GM12878 (cell line): ENCODE data around the gene ZNF322. TPM values are rescaled to one million over a fixed set of nuclear protein-coding genes. Genes with fewer than 3 reads are reported as not detected.

ENCODE experiments used
- ATAC-seq: fragments of 200-7000 bp; cut with Tn5 transposase; 3 replicates; pipeline ENCODE4 v1.9.1; 2020; ENCODE audit warnings: mild to moderate bottlenecking, moderate library complexity
- BruUV-seq: library from RNA; stranded (reverse); fragments of 400-500 nt; replicated peaks from 2 replicates; lab custom pipeline; 2021; lab: Mats Ljungman, UMichigan
- CTCF ChIA-PET: fragments of 300-600 bp; sonication (Branson Sonifier 250); formaldehyde crosslinking; extraction: SDS; loops from one replicate; lab custom pipeline; 2021; ENCODE audit warnings: inconsistent platforms; lab: Yijun Ruan, JAX
- POLR2A ChIA-PET: fragments of 350-600 bp; formaldehyde crosslinking; extraction: SDS; loops from one replicate; lab custom pipeline; 2021; ENCODE audit warnings: inconsistent platforms; lab: Charles Lee
- RAD21 ChIA-PET: fragments of 300-600 bp; sonication (Branson Sonifier 250); formaldehyde crosslinking; loops from one replicate; lab custom pipeline; 2023; ENCODE audit warnings: antibody characterized with exemption; ENCODE audit not compliant: unreplicated experiment; lab: Charles Lee
- SMC1A ChIA-PET: fragments of 300-600 bp; sonication (Branson Sonifier 250); formaldehyde crosslinking; loops from one replicate; lab custom pipeline; 2023; ENCODE audit not compliant: unreplicated experiment, uncharacterized antibody; lab: Charles Lee
- DNase-seq: peaks from one replicate; pipeline ENCODE4 v3.0.0-alpha.2; 2011; ENCODE audit warnings: low read depth, low spot score
- FAIRE-seq: peaks from 3 replicates; lab custom pipeline; 2011; peaks lifted over from hg19 to GRCh38; lab: Jason Lieb, UNC
- H2AFZ ChIP-seq: 2 replicates; pipeline ENCODE4 v1.6.0; 2011; ENCODE audit warnings: low read depth, low read length, control low read depth; ENCODE audit not compliant: control insufficient read depth
- H3K27ac ChIP-seq: 2 replicates; pipeline ENCODE4 v1.5.1; 2011; ENCODE audit warnings: control low read depth; ENCODE audit not compliant: control insufficient read depth, insufficient read depth
- H3K27me3 ChIP-seq, 2 experiments: replicated peaks in 1 of 2; 2 replicates each; pipeline versions ENCODE4 v1.6.0 to v1.6.1; 2011; ENCODE audit warnings: low read length in 1 of 2; ENCODE audit not compliant: control insufficient read depth in 2 of 2, insufficient read depth in 2 of 2
- H3K36me3 ChIP-seq, 2 experiments: 2 replicates each; pipeline ENCODE4 v1.5.1; 2011; ENCODE audit warnings: low read length in 1 of 2; ENCODE audit not compliant: control insufficient read depth in 2 of 2, insufficient read depth in 2 of 2
- H3K4me1 ChIP-seq: 2 replicates; pipeline ENCODE4 v1.6.1; 2011; ENCODE audit warnings: mild to moderate bottlenecking, low read length, moderate library complexity, mixed read lengths; ENCODE audit not compliant: control insufficient read depth, insufficient read depth
- H3K4me2 ChIP-seq: 2 replicates; pipeline ENCODE4 v1.6.0; 2011; ENCODE audit warnings: control low read depth; ENCODE audit not compliant: control insufficient read depth, insufficient read depth
- H3K4me3 ChIP-seq: fragments of 200-600 bp; sonication (generic); 2 replicates; pipeline ENCODE4 v1.5.1; 2016
- H3K79me2 ChIP-seq: 2 replicates; pipeline ENCODE4 v1.6.0; 2011; ENCODE audit warnings: low read length; ENCODE audit not compliant: control insufficient read depth, insufficient read depth
- H3K9ac ChIP-seq: 2 replicates; pipeline ENCODE4 v1.8.0; 2011; ENCODE audit warnings: low read length, control low read depth, mixed read lengths; ENCODE audit not compliant: control insufficient read depth, insufficient read depth
- H3K9me3 ChIP-seq: replicated peaks from 3 replicates; pipeline ENCODE4 v1.5.1; 2011; ENCODE audit warnings: mild to moderate bottlenecking, low read length; ENCODE audit not compliant: control insufficient read depth, insufficient read depth
- H4K20me1 ChIP-seq: 2 replicates; pipeline ENCODE4 v1.6.0; 2011; ENCODE audit not compliant: control insufficient read depth, insufficient read depth
- ASH2L ChIP-seq: fragments of 300-600, 200-600 bp; sonication (generic); IDR thresholded peaks from 2 replicates; pipeline ENCODE4 v1.6.1; 2017; ENCODE audit warnings: low read depth, mild to moderate bottlenecking, borderline replicate concordance
- CBX3 ChIP-seq: fragments of 200-600 bp; sonication (generic); IDR thresholded peaks from 2 replicates; pipeline ENCODE4 v1.6.1; 2016; ENCODE audit warnings: low read depth, borderline replicate concordance
- MXI1 ChIP-seq: fragments of 150-350 bp; IDR thresholded peaks from 2 replicates; pipeline ENCODE4 v1.6.1; 2011; ENCODE audit warnings: low read depth, mild to moderate bottlenecking, inconsistent platforms, low read length, improper control_type of control experiment
- RELA ChIP-seq: fragments of 450-650 bp; IDR thresholded peaks from 2 replicates; pipeline ENCODE4 v1.8.0; 2014; ENCODE audit warnings: borderline replicate concordance; ENCODE audit not compliant: partially characterized antibody
- WGBS: methylation state at CpG from one replicate; pipeline ENCODE4 v1.1.6; 2016; ENCODE audit warnings: low lambda C conversion rate; ENCODE audit not compliant: insufficient replicate concordance, insufficient coverage; ENCODE audit errors: missing lambda C conversion rate; 5-methylcytosine and 5-hydroxymethylcytosine counted together
- in situ Hi-C: fragments of 300-500 bp; cut with MboI; formaldehyde crosslinking; loops from 9 replicates; pipeline ENCODE4 v1.14.3; 2018; ENCODE audit warnings: mixed read lengths
- intact Hi-C: fragments of 100-400 bp; cut with micrococcal nuclease; formaldehyde crosslinking; loops from one replicate; pipeline ENCODE4 v1.14.2; 2022; ENCODE audit not compliant: unreplicated experiment
- polyA plus RNA-seq, 11 experiments: library from polyadenylated mRNA; depleted of rRNA in 4 of 11; unstranded in 6 of 11; stranded (reverse) in 5 of 11; fragments of >200 nt; fragmentation: Nextera tagmentation in 4 of 11; fragmentation: Illumina TruSeq in 1 of 11; extraction: Ambion mirVana in 4 of 11; extraction: Trizol in 1 of 11; gene quantifications; 1 replicate in 1 of 11; 2 replicates in 10 of 11; pipeline versions ENCODE4 v1.2.1 to v1.2.3, GENCODE V29; 2011 to 2016; ENCODE audit warnings: inconsistent platforms in 2 of 11, missing spikeins in 2 of 11, low read depth in 1 of 11
- total RNA-seq, 4 experiments: library from RNA; depleted of rRNA in 3 of 4; stranded (reverse); fragments of >200 nt in 3 of 4; fragmentation: Illumina TruSeq in 1 of 4; extraction: Trizol in 1 of 4; gene quantifications; 2 replicates each; pipeline versions ENCODE4 v1.2.1 to v1.2.3, GENCODE V29; 2013 to 2021
- TF ChIP-seq, protein P1 (sequence below): fragments of 150-350 bp; IDR thresholded peaks from 2 replicates; pipeline ENCODE4 v1.6.1; 2014; ENCODE audit warnings: mild to moderate bottlenecking, low read depth, low read length

ZNF322 gene
- total and polyA plus RNA-seq, 10 of the 15 experiments (the other 5 are each of a cell fraction or from before 2014, with no cell fraction given), result 2.7 to 19.1 (median 11.9) TPM

- TF ChIP-seq, protein P1, sequence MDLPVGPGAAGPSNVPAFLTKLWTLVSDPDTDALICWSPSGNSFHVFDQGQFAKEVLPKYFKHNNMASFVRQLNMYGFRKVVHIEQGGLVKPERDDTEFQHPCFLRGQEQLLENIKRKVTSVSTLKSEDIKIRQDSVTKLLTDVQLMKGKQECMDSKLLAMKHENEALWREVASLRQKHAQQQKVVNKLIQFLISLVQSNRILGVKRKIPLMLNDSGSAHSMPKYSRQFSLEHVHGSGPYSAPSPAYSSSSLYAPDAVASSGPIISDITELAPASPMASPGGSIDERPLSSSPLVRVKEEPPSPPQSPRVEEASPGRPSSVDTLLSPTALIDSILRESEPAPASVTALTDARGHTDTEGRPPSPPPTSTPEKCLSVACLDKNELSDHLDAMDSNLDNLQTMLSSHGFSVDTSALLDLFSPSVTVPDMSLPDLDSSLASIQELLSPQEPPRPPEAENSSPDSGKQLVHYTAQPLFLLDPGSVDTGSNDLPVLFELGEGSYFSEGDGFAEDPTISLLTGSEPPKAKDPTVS, result no peak
These were observed 31.7 kb downstream of the ZNF322 start (continued) for GRCh38 chr6:26627843-26628242.

DNA sequence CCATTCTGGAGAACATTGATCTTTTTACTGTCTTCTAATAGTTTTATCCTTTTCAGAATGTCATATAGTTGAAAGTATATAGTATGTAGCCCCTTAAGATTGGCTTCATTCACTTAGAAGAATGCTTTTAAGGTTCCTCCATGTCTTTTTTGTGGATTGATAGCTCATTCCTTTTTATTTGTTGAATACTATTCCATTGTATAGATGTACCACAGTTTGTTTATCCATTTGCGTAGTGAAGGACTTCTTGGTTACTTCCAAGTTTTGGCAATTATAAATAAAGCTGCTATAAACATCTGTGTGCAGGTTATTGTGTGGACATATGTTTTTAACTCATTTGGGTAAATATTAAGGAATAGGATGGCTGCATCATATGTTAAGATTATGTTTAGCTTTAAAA lies 35.0 kb downstream of the ZNF322 start:
- H3K27me3 ChIP-seq, result no peaks in the 10 kb centered on the region
- no peak overlapping the region for H3K4me3 ChIP-seq
- no peaks in the 10 kb centered on the region for H3K4me1 ChIP-seq
- H2AFZ ChIP-seq, result no peak overlapping the region
- no peak for ATAC-seq
- 97% methylated on average over 1 of the region's 1 CpG for WGBS
- no peak overlapping the region for H3K9ac ChIP-seq
- no TSS peak for BruUV-seq
- in situ Hi-C loops (no loop called here), intact Hi-C loops (no loop called here)
- SMC1A ChIA-PET, result no interaction called here
- DNase-seq, result no peak
- no peak overlapping the region for H3K27ac ChIP-seq
- H3K9me3 ChIP-seq, result no peaks in the 10 kb centered on the region; the same call in 2 of the 3 replicates
- H3K79me2 ChIP-seq, result no peaks in the 10 kb centered on the region
- H3K4me2 ChIP-seq, result no peak overlapping the region
- CTCF ChIA-PET, result no interaction called here
- no peaks in the 10 kb centered on the region for H4K20me1 ChIP-seq
- POLR2A ChIA-PET, result no interaction called here
- no peak for TF ChIP-seq MXI1
- no peak for TF ChIP-seq ASH2L
- TF ChIP-seq CBX3, result no peak
- no peak for TF ChIP-seq RELA
- RAD21 ChIA-PET, result no interaction called here
- H3K36me3 ChIP-seq, result no peaks in the 10 kb centered on the region
- FAIRE-seq, result no peak
